Renal pelvis (tissue), 4 donors: ENCODE measurements around the gene PDGFB. TPM values are rescaled to one million over a fixed set of nuclear protein-coding genes. Genes with fewer than 3 reads are reported as not detected.

ENCODE experiments used
- DNase-seq: peaks from one replicate; pipeline ENCODE4 v3.0.0-alpha.2; 2013
- polyA plus RNA-seq, 3 donors: library from polyadenylated mRNA; unstranded; fragments of 120-200 nt; gene quantifications; one replicate each; pipeline ENCODE4 v1.2.1, GENCODE V29; 2013; ENCODE audit not compliant: insufficient read length in 3 of 3

Gene PDGFB
- polyA plus RNA-seq, 3 donors: 14.6 to 17.9 (median 16.1) TPM

- DNase-seq: no peak
These were observed 35.5 kb upstream of the PDGFB start for GRCh38 chr22:39280250-39280649.

- DNase-seq: no peak
These were observed 34.5 kb upstream of the PDGFB start for GRCh38 chr22:39279170-39279850.

- DNase-seq: no peak
These were observed 33.3 kb upstream of the PDGFB start for GRCh38 chr22:39278040-39278439.

GRCh38 chr22:39277142-39277607 is 32.4 kb upstream of the PDGFB start:
- no peak for DNase-seq

- DNase-seq: no peak
These were observed 31.8 kb upstream of the PDGFB start for GRCh38 chr22:39276440-39277141.

GRCh38 chr22:39275814-39276439 is 31.1 kb upstream of the PDGFB start:
- no peak for DNase-seq

GRCh38 chr22:39273950-39274887 is 29.4 kb upstream of the PDGFB start:
- DNase-seq: no peak

GRCh38 chr22:39270792-39271191 is 26.0 kb upstream of the PDGFB start:
- DNase-seq: no peak

GRCh38 chr22:39270280-39270679 is 25.5 kb upstream of the PDGFB start:
- DNase-seq: no peak

GRCh38 chr22:39269095-39269790 is 24.5 kb upstream of the PDGFB start:
- no peak for DNase-seq

GRCh38 chr22:39268645-39269044 is 23.9 kb upstream of the PDGFB start:
- DNase-seq: no peak

GRCh38 chr22:39267974-39268373 is 23.2 kb upstream of the PDGFB start:
- no peak for DNase-seq

- no peak for DNase-seq
These were observed 21.7 kb upstream of the PDGFB start for GRCh38 chr22:39266398-39267030.

- no peak for DNase-seq
These were observed 20.5 kb upstream of the PDGFB start for GRCh38 chr22:39265143-39265886.

GRCh38 chr22:39264349-39265038 is 19.7 kb upstream of the PDGFB start:
- DNase-seq: no peak

- no peak for DNase-seq
These were observed 19.0 kb upstream of the PDGFB start for GRCh38 chr22:39263626-39264348.

GRCh38 chr22:39259666-39260065 is 14.9 kb upstream of the PDGFB start:
- no peak for DNase-seq

GRCh38 chr22:39257901-39258475 is 13.2 kb upstream of the PDGFB start:
- no peak for DNase-seq
